Right lobe of liver (tissue), 6 donors: ENCODE results near the gene INTS12. TPM values are rescaled to one million over a fixed set of nuclear protein-coding genes. Genes with fewer than 3 reads are reported as not detected.
"Not testable (repeated sequence)": the region's sequence is repeated elsewhere in the genome, so short reads cannot be mapped to it uniquely, and the experiment has no call there.

ENCODE experiments used
- ATAC-seq, 4 donors: fragments of 200-7000 bp; cut with Tn5 transposase; one replicate each; pipeline ENCODE4 v1.9.1; 2020; ENCODE audit warnings: mild to moderate bottlenecking in 4 of 4, moderate library complexity in 4 of 4
- DNase-seq, 3 donors: peaks; one replicate each; pipeline ENCODE4 v3.0.0-alpha.2; 2020
- H3K27ac ChIP-seq, 3 donors: fragments of 200-600 bp; one replicate each; pipeline ENCODE4 v1.8.0; 2022
- H3K27me3 ChIP-seq, 2 donors: fragments of 200-600 bp; one replicate each; pipeline ENCODE4 v1.8.0; 2022
- H3K36me3 ChIP-seq, 4 donors: fragments of 200-600 bp; sonication (generic) in 1 of 4; one replicate each; pipeline versions ENCODE4 v1.5.1 to v1.8.0; 2017 to 2022; ENCODE audit warnings: control low read depth in 1 of 4
- H3K4me1 ChIP-seq, 4 donors: fragments of 200-600 bp; sonication (generic) in 1 of 4; one replicate each; pipeline versions ENCODE4 v1.5.1 to v1.8.0; 2017 to 2022; ENCODE audit warnings: control low read depth in 1 of 4
- H3K4me3 ChIP-seq, 3 donors: fragments of 200-600 bp; one replicate each; pipeline ENCODE4 v1.8.0; 2022
- H3K9me3 ChIP-seq, 4 donors: fragments of 200-600 bp; sonication (generic) in 1 of 4; one replicate each; pipeline versions ENCODE4 v1.5.1 to v1.8.0; 2017 to 2022; ENCODE audit warnings: control low read depth in 1 of 4
- CTCF ChIP-seq, 4 donors: fragments of 200-600 bp in 3 of 4; fragments of 450-650 bp in 1 of 4; IDR thresholded peaks; one replicate each; pipeline versions ENCODE4 v1.5.1 to v1.8.0; 2016 to 2022; ENCODE audit warnings: antibody characterized with exemption in 4 of 4, mild to moderate bottlenecking in 2 of 4
- POLR2A ChIP-seq: fragments of 450-650 bp; IDR thresholded peaks from one replicate; pipeline ENCODE4 v1.6.1; 2017; ENCODE audit warnings: antibody characterized with exemption, mild to moderate bottlenecking
- WGBS: methylation state at CpG from one replicate; pipeline ENCODE4 v1.1.6; 2018; ENCODE audit warnings: low coverage, low lambda C conversion rate; ENCODE audit not compliant: insufficient coverage; ENCODE audit errors: missing lambda C conversion rate; 5-methylcytosine and 5-hydroxymethylcytosine counted together
- intact Hi-C, 2 donors: fragments of 100-400 bp; cut with DNase I; formaldehyde crosslinking; loops; one replicate each; pipeline versions ENCODE4 v1.11.2 to v1.14.1; 2022
- total RNA-seq, 6 experiments: library from RNA; depleted of rRNA in 2 of 6; stranded (reverse); fragments of >200 nt in 2 of 6; fragmentation: NEBNext Ultra II Directional in 3 of 6; extraction: Animal tissue kit (Norgen Biotek cat#: 25700) in 3 of 6; gene quantifications; one replicate each; pipeline versions ENCODE4 v1.1.0 to v1.2.4, GENCODE V29; 2016 to 2023
- donor health status: DM: no; HTN: yes; CAD: no.
- donor health status: DM: no; HTN: no; CAD: no.
- donor health status: DM: no; HTN: no; CAD: no.
- donor health status: DM: no; HTN: yes; CAD: no.
- donor health status: DM: no; HTN: yes; CAD: no.

The INTS12 gene
- total RNA-seq, 6 experiments from 2014 or later: 9.3 to 19.0 (median 12.5) TPM

DNA sequence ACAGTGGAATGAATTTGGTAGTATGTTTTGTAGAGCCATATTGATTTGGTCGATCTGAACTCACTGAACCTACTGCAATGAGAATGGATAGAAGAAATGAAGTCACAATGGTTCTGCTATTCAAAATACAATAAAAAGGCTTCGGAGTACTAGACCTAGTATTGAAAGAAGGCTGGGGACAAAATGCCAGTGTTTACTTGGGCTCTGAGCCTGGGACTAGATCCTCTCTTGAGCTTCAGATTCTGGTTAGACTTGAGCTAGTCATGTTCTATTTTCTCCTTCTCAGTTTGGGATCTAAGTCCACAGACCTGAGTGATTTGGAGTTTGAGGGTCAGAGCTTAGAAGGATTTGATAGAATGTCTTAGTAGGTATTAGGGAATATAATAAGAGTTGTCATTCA lies 9.9 kb downstream of the INTS12 start:
- no peaks in the 10 kb centered on the region for H3K9me3 ChIP-seq
- no peaks in the 10 kb centered on the region for H3K27me3 ChIP-seq
- TF ChIP-seq POLR2A (no peak), CTCF (IDR thresholded peaks at IDR 0.05) (no peak)
- intact Hi-C loops: no loop called here
- no peak overlapping the region for H3K27ac ChIP-seq
- no peaks in the 10 kb centered on the region for H3K4me1 ChIP-seq
- no peak overlapping the region for H3K4me3 ChIP-seq
- DNase-seq (no peak), ATAC-seq (peak; percentile 57 to 85 (median 60))
- H3K36me3 ChIP-seq: peaks cover 0 to 17% (median 4%) of the 10 kb centered on the region in 4 donors
- WGBS: 46% methylated on average over 2 of the region's 2 CpGs

- peaks cover 0 to 37% (median 8%) of the 10 kb centered on the region in 4 donors for H3K36me3 ChIP-seq
- H3K9me3 ChIP-seq, H3K4me1 ChIP-seq, intact Hi-C loops, DNase-seq, H3K27me3 ChIP-seq, H3K27ac ChIP-seq, H3K4me3 ChIP-seq, ATAC-seq: not testable (repeated sequence)
- 90% methylated on average over 2 of the region's 8 CpGs for WGBS
Observed at GRCh38 chr4:105695832-105696231, 12.7 kb downstream of the INTS12 start.

- WGBS: 96% methylated on average over 4 of the region's 5 CpGs
- intact Hi-C loops, H3K9me3 ChIP-seq, H3K27ac ChIP-seq, DNase-seq, H3K4me1 ChIP-seq, ATAC-seq, H3K4me3 ChIP-seq, H3K27me3 ChIP-seq: not testable (repeated sequence)
- H3K36me3 ChIP-seq: peaks cover 0 to 39% (median 9%) of the 10 kb centered on the region in 4 donors
Observed at GRCh38 chr4:105694812-105695211, 13.7 kb downstream of the INTS12 start.

- TF ChIP-seq CTCF (IDR thresholded peaks at IDR 0.05) (no peak), POLR2A (no peak)
- intact Hi-C loops: no loop called here
- Histone ChIP-seq H3K9me3 (no peaks in the 10 kb centered on the region), H3K36me3 (peaks cover 0 to 55% (median 15%) of the 10 kb centered on the region in 4 donors), H3K4me3 (no peak overlapping the region), H3K27ac (no peak overlapping the region), H3K27me3 (no peaks in the 10 kb centered on the region), H3K4me1 (no peaks in the 10 kb centered on the region)
- ATAC-seq: no peak
- 92% methylated on average over 2 of the region's 2 CpGs for WGBS
- DNase-seq: no peak
Observed at GRCh38 chr4:105686571-105686970, 21.9 kb downstream of the INTS12 start.

DNA sequence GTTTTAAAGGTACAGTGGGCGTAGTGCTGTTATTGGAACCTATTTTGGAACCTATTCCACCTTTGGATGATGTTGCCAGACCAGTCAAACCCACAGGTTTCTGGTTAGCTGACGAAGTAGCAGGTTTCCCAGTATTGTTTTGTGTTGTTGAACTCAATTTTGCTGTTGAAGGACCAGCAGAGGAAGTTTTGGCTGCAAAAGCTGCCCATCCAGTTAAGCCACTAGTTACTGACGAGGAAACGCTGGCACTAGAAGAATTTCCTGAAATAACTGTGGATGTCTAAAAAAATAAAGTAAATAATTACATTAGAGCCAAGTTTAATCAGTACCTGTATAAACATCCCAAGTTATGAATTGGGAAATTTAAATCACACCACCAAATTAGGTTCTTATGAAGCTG lies 25.5 kb downstream of the INTS12 start:
- Histone ChIP-seq H3K27me3 (no peaks in the 10 kb centered on the region), H3K4me1 (peaks cover 0 to 5% (median 2%) of the 10 kb centered on the region in 4 donors), H3K4me3 (no peak overlapping the region), H3K9me3 (no peaks in the 10 kb centered on the region), H3K36me3 (peaks cover 0 to 34% (median 7%) of the 10 kb centered on the region in 4 donors), H3K27ac (no peak overlapping the region)
- DNase-seq: no peak
- TF ChIP-seq POLR2A (no peak), CTCF (IDR thresholded peaks at IDR 0.05) (no peak)
- intact Hi-C loops: no loop called here
- 69% methylated on average over 3 of the region's 4 CpGs for WGBS
- peak in 1 of 4 donors; percentile 24 for ATAC-seq

DNA sequence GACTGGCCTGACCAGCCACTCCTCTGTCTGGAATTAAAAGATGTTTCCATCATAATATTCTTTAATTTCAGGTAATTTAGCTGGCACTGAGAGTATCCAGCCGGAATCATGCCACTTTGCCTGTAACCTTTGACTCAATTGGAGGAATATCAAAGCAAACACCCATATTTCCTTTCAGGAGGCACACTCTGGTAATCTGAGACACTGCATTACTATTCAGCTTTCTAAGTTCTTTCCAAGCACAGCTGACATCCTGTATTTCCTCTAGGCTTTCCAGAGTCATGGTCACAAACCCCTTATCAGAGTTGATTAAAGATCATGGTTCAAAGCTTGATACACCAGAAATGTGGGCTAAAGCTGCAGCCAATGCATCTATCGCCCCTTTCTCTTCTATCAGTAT lies 29.3 kb downstream of the INTS12 start:
- no peak for DNase-seq

More for the DNA sequence above, 29.3 kb downstream of the INTS12 start:
- 27% methylated on average over 2 of the region's 2 CpGs for WGBS
- Histone ChIP-seq H3K36me3 (peaks cover 0 to 10% (median 3%) of the 10 kb centered on the region in 4 donors), H3K9me3 (no peaks in the 10 kb centered on the region), H3K27me3 (no peaks in the 10 kb centered on the region), H3K4me1 (peaks cover 0 to 5% (median 2%) of the 10 kb centered on the region in 4 donors), H3K4me3 (no peak overlapping the region), H3K27ac (no peak overlapping the region)
- peak; percentile 63 to 81 (median 72) for ATAC-seq
- intact Hi-C loops: no loop called here
- no peak for TF ChIP-seq POLR2A
- no peak for TF ChIP-seq CTCF (IDR thresholded peaks at IDR 0.05)
